ENCODE measurements around the gene GAB1. TPM values are rescaled to one million over a fixed set of nuclear protein-coding genes. Genes with fewer than 3 reads are reported as not detected.
A peak's percentile ranks its signal among the peaks of the same experiment; 100 is the strongest.

GAB1 gene
- total and polyA plus RNA-seq, 8 donors: 43.5 to 109 (median 90.7) TPM

DNA sequence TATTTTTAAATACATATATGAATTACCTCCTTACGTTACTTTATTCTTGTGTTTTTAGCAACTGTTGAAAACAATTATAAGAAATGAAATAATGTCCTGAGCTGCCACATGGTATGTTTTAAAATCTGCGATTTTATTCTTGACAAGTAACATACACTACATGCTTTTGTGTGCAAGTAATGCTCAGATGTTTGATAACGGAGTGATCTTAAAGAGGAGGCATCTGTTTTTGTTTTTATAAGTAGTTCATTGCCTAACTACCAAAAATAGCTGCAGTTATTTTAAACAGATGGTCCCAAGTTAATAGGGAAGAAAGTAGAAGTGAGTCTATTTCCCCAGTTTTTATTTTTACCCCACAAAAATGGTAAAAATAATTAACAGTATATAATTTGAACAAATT lies 55.2 kb downstream of the GAB1 start:
- intact Hi-C loops (cut with DNase I): no loop called here
- DNase-seq: peak in 1 of 4 donors; percentile 69
- peak overlapping the region; percentile 11 to 30 for H3K27ac ChIP-seq

GRCh38 chr4:143393195-143393594 lies 56.5 kb downstream of the GAB1 start:
- Histone ChIP-seq H3K27ac (peak overlapping the region in 1 of 2 donors; percentile 5), H3K4me3 (no peak overlapping the region), H3K4me1 (peaks cover 29 to 65% of the 10 kb centered on the region in 2 donors), H3K9me3 (no peaks in the 10 kb centered on the region), H3K36me3 (no peaks in the 10 kb centered on the region), H3K27me3 (no peaks in the 10 kb centered on the region)
- ATAC-seq (no peak), DNase-seq (no peak)
- intact Hi-C loops (cut with DNase I): no loop called here
- no peak for TF ChIP-seq CTCF (IDR thresholded peaks at IDR 0.05)

More for the DNA sequence above, 55.2 kb downstream of the GAB1 start:
- ATAC-seq: no peak
- Histone ChIP-seq H3K9me3 (no peaks in the 10 kb centered on the region), H3K27me3 (no peaks in the 10 kb centered on the region), H3K4me3 (no peak overlapping the region), H3K36me3 (no peaks in the 10 kb centered on the region), H3K4me1 (peaks cover 29 to 66% of the 10 kb centered on the region in 2 donors)
- TF ChIP-seq CTCF (IDR thresholded peaks at IDR 0.05): no peak

DNA sequence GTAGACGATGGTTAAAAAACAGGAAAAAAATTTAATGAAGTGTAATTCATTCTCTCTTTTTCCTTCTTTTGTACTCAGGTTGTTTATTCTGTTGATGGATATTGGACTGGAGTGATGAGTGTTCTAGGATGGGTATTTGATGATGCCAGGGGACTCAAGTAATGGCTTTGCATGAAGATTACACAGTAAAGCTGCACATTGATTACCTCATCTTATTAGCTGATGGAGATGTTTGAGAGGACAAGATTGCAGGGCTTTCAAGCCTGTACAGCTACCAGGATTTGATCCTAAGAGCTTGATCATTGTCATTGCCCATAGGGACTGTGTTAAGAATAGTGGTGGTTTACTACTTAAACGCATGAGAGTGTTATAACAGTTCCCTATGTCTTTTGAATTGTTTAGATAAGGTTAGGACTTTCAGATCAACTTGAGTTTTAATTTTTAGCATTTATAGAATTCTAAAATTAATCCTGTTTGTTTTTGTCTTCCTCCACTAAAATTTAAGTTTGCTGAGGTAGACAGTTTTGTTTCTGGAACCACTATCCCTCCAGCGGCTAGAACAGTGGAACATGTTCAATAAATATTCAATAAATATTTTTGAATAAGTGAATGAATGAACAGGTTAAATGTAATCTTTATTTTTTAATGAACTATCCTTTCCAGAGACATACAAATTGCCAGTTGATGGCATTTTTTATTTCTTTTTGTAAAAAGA lies 58.2 kb downstream of the GAB1 start:
- TF ChIP-seq CTCF (IDR thresholded peaks at IDR 0.05): no peak
- Histone ChIP-seq H3K27me3 (no peaks in the 10 kb centered on the region), H3K4me3 (no peak overlapping the region), H3K27ac (peak overlapping the region in 1 of 2 donors; percentile 5), H3K36me3 (no peaks in the 10 kb centered on the region), H3K4me1 (peaks cover 20 to 54% of the 10 kb centered on the region in 2 donors), H3K9me3 (no peaks in the 10 kb centered on the region)
- intact Hi-C loops (cut with DNase I): no loop called here
- ATAC-seq: no peak
- DNase-seq: no peak

DNA sequence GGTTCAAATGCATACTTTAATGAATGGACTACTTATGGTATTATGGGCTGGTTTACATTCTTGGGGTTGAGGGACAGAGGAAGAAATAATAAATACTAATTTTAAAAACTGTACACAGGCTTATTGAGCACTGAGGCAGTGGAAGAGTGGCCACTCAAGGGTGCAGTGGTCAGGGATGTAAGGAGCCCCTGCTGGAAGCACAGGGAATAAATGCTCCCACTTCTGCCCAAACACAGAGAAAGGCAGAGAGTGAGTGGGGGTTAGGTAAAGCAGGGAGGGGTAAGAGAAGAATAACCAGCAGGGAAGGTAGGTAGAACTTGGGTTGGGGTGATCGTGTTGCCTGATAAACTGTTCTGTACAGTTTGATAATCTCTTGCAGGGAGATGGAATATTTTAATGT lies 60.0 kb downstream of the GAB1 start:
- Histone ChIP-seq H3K27ac (no peak overlapping the region), H3K9me3 (no peaks in the 10 kb centered on the region), H3K27me3 (no peaks in the 10 kb centered on the region), H3K4me3 (no peak overlapping the region), H3K36me3 (no peaks in the 10 kb centered on the region), H3K4me1 (peaks cover 13 to 36% of the 10 kb centered on the region in 2 donors)
- intact Hi-C loops (cut with DNase I): no loop called here
- TF ChIP-seq CTCF (IDR thresholded peaks at IDR 0.05): no peak
- DNase-seq (no peak), ATAC-seq (no peak)

DNA sequence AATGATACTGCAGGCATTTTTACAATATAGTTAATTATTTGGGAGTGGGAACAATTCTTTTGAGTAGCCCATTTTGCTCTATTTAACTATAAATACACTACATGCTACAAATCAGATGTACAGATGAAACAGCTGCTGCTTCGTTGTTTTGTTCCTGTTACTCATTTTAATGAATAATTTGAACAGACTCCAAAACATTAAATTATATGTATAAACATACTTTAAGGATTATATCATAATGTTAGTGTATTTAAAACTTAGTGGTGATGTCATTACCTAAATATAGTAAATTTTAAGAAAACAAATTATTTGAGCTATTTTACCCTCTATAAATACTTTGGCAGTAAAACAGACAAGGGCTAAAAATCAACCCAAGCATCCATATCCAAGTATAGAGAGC lies 60.7 kb downstream of the GAB1 start:
- H3K4me3 ChIP-seq: no peak overlapping the region
- no peaks in the 10 kb centered on the region for H3K9me3 ChIP-seq
- peaks cover 6 to 30% of the 10 kb centered on the region in 2 donors for H3K4me1 ChIP-seq
- H3K36me3 ChIP-seq: no peaks in the 10 kb centered on the region
- ATAC-seq (no peak), DNase-seq (no peak)
- intact Hi-C loops (cut with DNase I): no loop called here
- H3K27ac ChIP-seq: no peak overlapping the region
- TF ChIP-seq CTCF (IDR thresholded peaks at IDR 0.05): no peak
- H3K27me3 ChIP-seq: no peaks in the 10 kb centered on the region
